Activated CD4-positive, alpha-beta memory T cell treated with anti-CD3 and anti-CD28 coated beads for 36 hours (primary cell): Measurements from ENCODE around the gene IKZF3. TPM values are rescaled to one million over a fixed set of nuclear protein-coding genes. Genes with fewer than 3 reads are reported as not detected.
"Not testable (repeated sequence)": the region's sequence is repeated elsewhere in the genome, so short reads cannot be mapped to it uniquely, and the experiment has no call there.

Experiments
- CTCF ChIA-PET: fragments of 350-600 bp; sonication (Branson Sonifier 250); formaldehyde crosslinking; loops from one replicate; lab custom pipeline; 2021; ENCODE audit warnings: antibody characterized with exemption, inconsistent platforms; lab: Charles Lee
- POLR2A ChIA-PET: fragments of 350-600 bp; sonication (Branson Sonifier 250); formaldehyde crosslinking; loops from one replicate; lab custom pipeline; 2021; ENCODE audit warnings: antibody characterized with exemption; lab: Charles Lee
- DNase-seq: peaks from one replicate; pipeline ENCODE4 v3.0.0-alpha.2; 2020
- H3K27ac Mint-ChIP-seq: one replicate; pipeline ENCODE4 v1.8.0; 2021; ENCODE audit warnings: mixed read lengths
- H3K27me3 Mint-ChIP-seq: one replicate; pipeline ENCODE4 v1.8.0; 2021; ENCODE audit warnings: mixed read lengths
- H3K36me3 Mint-ChIP-seq: one replicate; pipeline ENCODE4 v1.8.0; 2021; ENCODE audit warnings: mixed read lengths
- H3K4me1 Mint-ChIP-seq: one replicate; pipeline ENCODE4 v1.8.0; 2021; ENCODE audit warnings: low read depth, mixed read lengths
- H3K4me3 Mint-ChIP-seq: one replicate; pipeline ENCODE4 v1.8.0; 2021; ENCODE audit warnings: mild to moderate bottlenecking, mixed read lengths
- H3K9me3 Mint-ChIP-seq: one replicate; pipeline ENCODE4 v1.8.0; 2021; ENCODE audit warnings: mixed read lengths
- intact Hi-C: fragments of 100-400 bp; cut with micrococcal nuclease; formaldehyde crosslinking; loops from one replicate; pipeline ENCODE4 v1.15.1; 2023
- total RNA-seq, 2 experiments: library from RNA; stranded (reverse); gene quantifications; one replicate each; pipeline ENCODE4 v1.2.3, GENCODE V29; 2021

The IKZF3 gene
- total RNA-seq, 2 experiments from 2014 or later = 51.2 to 52.0 TPM

GRCh38 chr17:39754161-39754957 is 109.8 kb downstream of the IKZF3 start:
- intact Hi-C loops = loop anchor here (1.0 to 5.0 kb wide), 7 partner anchors 38 to 226 kb away; partner anchors contain the start of genes PGAP3, PSMD3 and STARD3
- ChIA-PET CTCF (interaction anchor here (0.7 to 2.8 kb wide), 14 partner anchors 15 to 226 kb away, joined by 3 to 20 read pairs (median 6); partner anchors contain the start of genes IKZF3, MIEN1 and PSMD3), POLR2A (interaction anchor here (0.5 to 4.5 kb wide), 12 partner anchors 10 to 809 kb away, joined by 3 to 42 read pairs (median 5); partner anchors contain the start of genes IKZF3 and PSMD3)
- DNase-seq = peak; percentile 98
- H3K27me3 Mint-ChIP-seq = no peaks in the 10 kb centered on the region
- peaks cover 67% of the 10 kb centered on the region for H3K4me1 Mint-ChIP-seq
- peak overlapping the region; percentile 91 for H3K27ac Mint-ChIP-seq
- H3K9me3 Mint-ChIP-seq = no peaks in the 10 kb centered on the region
- peak overlapping the region; percentile 78 for H3K4me3 Mint-ChIP-seq
- peaks cover 3% of the 10 kb centered on the region for H3K36me3 Mint-ChIP-seq

GRCh38 chr17:39753514-39754160 is 110.5 kb downstream of the IKZF3 start:
- H3K27ac Mint-ChIP-seq = peak overlapping the region; percentile 93
- intact Hi-C loops = loop anchor here (1.0 to 5.0 kb wide), 7 partner anchors 39 to 227 kb away; partner anchors contain the start of genes PGAP3, PSMD3 and STARD3
- ChIA-PET CTCF (interaction anchor here (0.6 to 2.9 kb wide), 7 partner anchors 10 to 211 kb away, joined by 3 to 32 read pairs (median 5); partner anchors contain the start of genes IKZF3 and MIEN1), POLR2A (interaction anchor here (0.9 to 4.5 kb wide), 4 partner anchors 16 to 108 kb away, joined by 3 to 42 read pairs (median 10); no protein-coding TSS in a partner anchor)
- H3K4me3 Mint-ChIP-seq = peak overlapping the region; percentile 78
- no peaks in the 10 kb centered on the region for H3K27me3 Mint-ChIP-seq
- no peak for DNase-seq
- peaks cover 2% of the 10 kb centered on the region for H3K36me3 Mint-ChIP-seq
- peaks cover 60% of the 10 kb centered on the region for H3K4me1 Mint-ChIP-seq
- no peaks in the 10 kb centered on the region for H3K9me3 Mint-ChIP-seq

- H3K4me3 Mint-ChIP-seq = peak overlapping the region; percentile 50
- CTCF ChIA-PET = interaction anchor here (1.2 to 2.9 kb wide), 5 partner anchors 9 to 130 kb away, joined by 5 to 32 read pairs (median 6); partner anchors contain the start of genes IKZF3 and MIEN1
- H3K36me3 Mint-ChIP-seq = no peaks in the 10 kb centered on the region
- intact Hi-C loops = loop anchor here (5.0 kb wide), 2 partner anchors 65 to 115 kb away; partner anchors contain the start of genes PGAP3 and STARD3
- H3K4me1 Mint-ChIP-seq = peaks cover 47% of the 10 kb centered on the region
- POLR2A ChIA-PET = interaction anchor here (1.4 to 4.5 kb wide), 2 partner anchors 17 to 23 kb away, joined by 3 to 42 read pairs; no protein-coding TSS in a partner anchor
- H3K9me3 Mint-ChIP-seq = no peaks in the 10 kb centered on the region
- H3K27me3 Mint-ChIP-seq = no peaks in the 10 kb centered on the region
- H3K27ac Mint-ChIP-seq = no peak overlapping the region
- no peak for DNase-seq
Measured at GRCh38 chr17:39752241-39752881, 111.8 kb downstream of the IKZF3 start.

GRCh38 chr17:39751637-39752036 is 112.5 kb downstream of the IKZF3 start:
- no peaks in the 10 kb centered on the region for H3K36me3 Mint-ChIP-seq
- H3K27ac Mint-ChIP-seq = no peak overlapping the region
- intact Hi-C loops = loop anchor here (5.0 kb wide), 2 partner anchors 64 to 114 kb away; partner anchors contain the start of genes PGAP3 and STARD3
- no peaks in the 10 kb centered on the region for H3K9me3 Mint-ChIP-seq
- no peak overlapping the region for H3K4me3 Mint-ChIP-seq
- DNase-seq = peak; percentile 28
- CTCF ChIA-PET = interaction anchor here (2.9 kb wide), 1 partner anchor 129 kb away, joined by 32 read pairs; no protein-coding TSS in a partner anchor
- peaks cover 40% of the 10 kb centered on the region for H3K4me1 Mint-ChIP-seq
- POLR2A ChIA-PET = no interaction called here
- no peaks in the 10 kb centered on the region for H3K27me3 Mint-ChIP-seq

- H3K27me3 Mint-ChIP-seq = no peaks in the 10 kb centered on the region
- POLR2A ChIA-PET = no interaction called here
- H3K9me3 Mint-ChIP-seq = no peaks in the 10 kb centered on the region
- DNase-seq = no peak
- H3K36me3 Mint-ChIP-seq = no peaks in the 10 kb centered on the region
- H3K27ac Mint-ChIP-seq = no peak overlapping the region
- intact Hi-C loops = loop anchor here (5.0 kb wide), 2 partner anchors 64 to 114 kb away; partner anchors contain the start of genes PGAP3 and STARD3
- peaks cover 34% of the 10 kb centered on the region for H3K4me1 Mint-ChIP-seq
- H3K4me3 Mint-ChIP-seq = no peak overlapping the region
- CTCF ChIA-PET = interaction anchor here (2.9 kb wide), 1 partner anchor 129 kb away, joined by 32 read pairs; no protein-coding TSS in a partner anchor
Measured at GRCh38 chr17:39751016-39751543, 113.0 kb downstream of the IKZF3 start.

GRCh38 chr17:39750131-39751015 is 113.7 kb downstream of the IKZF3 start:
- intact Hi-C loops = loop anchor here (5.0 kb wide), 2 partner anchors 63 to 113 kb away; partner anchors contain the start of genes PGAP3 and STARD3

GRCh38 chr17:39748444-39749034 is 115.6 kb downstream of the IKZF3 start:
- H3K9me3 Mint-ChIP-seq, DNase-seq, H3K27me3 Mint-ChIP-seq, H3K36me3 Mint-ChIP-seq, intact Hi-C loops, POLR2A ChIA-PET, H3K4me3 Mint-ChIP-seq: not testable (repeated sequence)
- Mint-ChIP-seq H3K27ac (peak overlapping the region; percentile 8), H3K4me1 (peaks cover 21% of the 10 kb centered on the region)
- CTCF ChIA-PET = interaction anchor here (1.1 kb wide), 1 partner anchor 114 kb away, joined by 3 read pairs; no protein-coding TSS in a partner anchor

More at GRCh38 chr17:39750131-39751015, 113.7 kb downstream of the IKZF3 start:
- H3K27ac Mint-ChIP-seq = no peak overlapping the region
- no peaks in the 10 kb centered on the region for H3K27me3 Mint-ChIP-seq
- DNase-seq = no peak
- no peaks in the 10 kb centered on the region for H3K9me3 Mint-ChIP-seq
- H3K4me1 Mint-ChIP-seq = peaks cover 27% of the 10 kb centered on the region
- no peak overlapping the region for H3K4me3 Mint-ChIP-seq
- H3K36me3 Mint-ChIP-seq = no peaks in the 10 kb centered on the region
- ChIA-PET POLR2A (no interaction called here), CTCF (no interaction called here)

- no peak overlapping the region for H3K4me3 Mint-ChIP-seq
- no peak overlapping the region for H3K27ac Mint-ChIP-seq
- no peaks in the 10 kb centered on the region for H3K36me3 Mint-ChIP-seq
- intact Hi-C loops = no loop called here
- peaks cover 14% of the 10 kb centered on the region for H3K4me1 Mint-ChIP-seq
- H3K9me3 Mint-ChIP-seq = no peaks in the 10 kb centered on the region
- peaks cover under 1% of the 10 kb centered on the region for H3K27me3 Mint-ChIP-seq
- CTCF ChIA-PET = no interaction called here
- POLR2A ChIA-PET = no interaction called here
- no peak for DNase-seq
Measured at GRCh38 chr17:39747745-39748144, 116.4 kb downstream of the IKZF3 start.

GRCh38 chr17:39746145-39746461 is 118.0 kb downstream of the IKZF3 start:
- Mint-ChIP-seq H3K27me3 (peaks cover 3% of the 10 kb centered on the region), H3K9me3 (no peaks in the 10 kb centered on the region), H3K4me3 (no peak overlapping the region), H3K27ac (no peak overlapping the region), H3K36me3 (no peaks in the 10 kb centered on the region), H3K4me1 (peaks cover 2% of the 10 kb centered on the region)
- ChIA-PET CTCF (interaction anchor here (0.9 kb wide), 1 partner anchor 92 kb away, joined by 3 read pairs; no protein-coding TSS in a partner anchor), POLR2A (no interaction called here)
- intact Hi-C loops = no loop called here
- DNase-seq = no peak
